NCI-H226 (cell line): ENCODE results near the gene SERINC5.
"Not testable (repeated sequence)": the region's sequence is repeated elsewhere in the genome, so short reads cannot be mapped to it uniquely, and the experiment has no call there.

Experiments used
- DNase-seq: peaks from one replicate; pipeline ENCODE4 v3.0.0-alpha.2; 2015

Gene SERINC5

GRCh38 chr5:80161165-80161564, 94.7 kb downstream of the SERINC5 start:
- no peak for DNase-seq

- no peak for DNase-seq
Measured at GRCh38 chr5:80160242-80160641, 95.6 kb downstream of the SERINC5 start.

GRCh38 chr5:80159133-80159815, 96.6 kb downstream of the SERINC5 start:
- no peak for DNase-seq

- DNase-seq = no peak
Measured at GRCh38 chr5:80156156-80156555, 99.7 kb downstream of the SERINC5 start.

- no peak for DNase-seq
Measured at GRCh38 chr5:80154749-80155148, 101.1 kb downstream of the SERINC5 start.

- DNase-seq = not testable (repeated sequence)
Measured at GRCh38 chr5:80154289-80154688, 101.6 kb downstream of the SERINC5 start.

GRCh38 chr5:80153586-80154126, 102.2 kb downstream of the SERINC5 start:
- no peak for DNase-seq

GRCh38 chr5:80152778-80153177, 103.1 kb downstream of the SERINC5 start:
- DNase-seq = no peak

- no peak for DNase-seq
Measured at GRCh38 chr5:80151890-80152289, 104.0 kb downstream of the SERINC5 start.

- DNase-seq = no peak
Measured at GRCh38 chr5:80150731-80151130, 105.1 kb downstream of the SERINC5 start.

GRCh38 chr5:80149161-80149609, 106.7 kb downstream of the SERINC5 start:
- DNase-seq = no peak

GRCh38 chr5:80147119-80147815, 108.6 kb downstream of the SERINC5 start:
- DNase-seq = no peak

GRCh38 chr5:80146046-80146445, 109.8 kb downstream of the SERINC5 start:
- no peak for DNase-seq

- DNase-seq = no peak
Measured at GRCh38 chr5:80143491-80143890, 112.4 kb downstream of the SERINC5 start.

GRCh38 chr5:80142996-80143395, 112.9 kb downstream of the SERINC5 start:
- DNase-seq = no peak

GRCh38 chr5:80141681-80142080, 114.2 kb downstream of the SERINC5 start:
- DNase-seq = no peak

GRCh38 chr5:80141147-80141671, 114.6 kb downstream of the SERINC5 start:
- DNase-seq = no peak

- DNase-seq = no peak
Measured at GRCh38 chr5:80140496-80140895, 115.4 kb downstream of the SERINC5 start.

- DNase-seq = no peak
Measured at GRCh38 chr5:80139466-80139972, 116.3 kb downstream of the SERINC5 start.

GRCh38 chr5:80138486-80138885, 117.4 kb downstream of the SERINC5 start:
- no peak for DNase-seq

GRCh38 chr5:80136798-80137197, 119.0 kb downstream of the SERINC5 start:
- DNase-seq = not testable (repeated sequence)

- no peak for DNase-seq
Measured at GRCh38 chr5:80134876-80135275, 121.0 kb downstream of the SERINC5 start.

GRCh38 chr5:80129146-80129545, 126.7 kb downstream of the SERINC5 start:
- DNase-seq = no peak

GRCh38 chr5:80128141-80128540, 127.7 kb downstream of the SERINC5 start:
- peak; percentile 6 for DNase-seq
